Choroid plexus epithelial cell (primary cell): ENCODE results near the gene ZNF800.

Experiments
- DNase-seq: peaks from one replicate; pipeline ENCODE4 v3.0.0-alpha.2; 2010; ENCODE audit warnings: low read depth
- H3K4me3 ChIP-seq: 2 replicates; pipeline ENCODE4 v1.5.1; 2011; ENCODE audit warnings: low read depth, mild to moderate bottlenecking, control low read depth, low read length, moderate library complexity
- CTCF ChIP-seq: conservative IDR thresholded peaks from 2 replicates; pipeline ENCODE4 v1.5.1; 2011; ENCODE audit warnings: low read depth, mild to moderate bottlenecking, control low read depth, inconsistent platforms, low read length, moderate library complexity

Gene ZNF800

GRCh38 chr7:127336458-127336857, 56.0 kb downstream of the ZNF800 start:
- H3K4me3 ChIP-seq = no peak overlapping the region
- no peak for TF ChIP-seq CTCF
- DNase-seq = no peak

- no peak for TF ChIP-seq CTCF
- no peak overlapping the region for H3K4me3 ChIP-seq
- no peak for DNase-seq
Observed at GRCh38 chr7:127332880-127333279, 59.6 kb downstream of the ZNF800 start.

- H3K4me3 ChIP-seq = no peak overlapping the region
- no peak for TF ChIP-seq CTCF
- no peak for DNase-seq
Observed at GRCh38 chr7:127330070-127330469, 62.4 kb downstream of the ZNF800 start.

GRCh38 chr7:127322832-127323493, 69.5 kb downstream of the ZNF800 start:
- DNase-seq = no peak
- no peak overlapping the region for H3K4me3 ChIP-seq
- no peak for TF ChIP-seq CTCF

GRCh38 chr7:127322351-127322750, 70.2 kb downstream of the ZNF800 start:
- no peak overlapping the region for H3K4me3 ChIP-seq
- TF ChIP-seq CTCF = no peak
- DNase-seq = no peak

GRCh38 chr7:127320974-127321373, 71.5 kb downstream of the ZNF800 start:
- no peak for DNase-seq
- TF ChIP-seq CTCF = no peak
- H3K4me3 ChIP-seq = no peak overlapping the region
